NCI-H524 (cell line): ENCODE measurements around the gene LRRC23.

Experiments used
- DNase-seq, 2 experiments: peaks; one replicate each; lab custom pipeline; 2025; lab: John Stamatoyannopoulos, UW

The LRRC23 gene

DNA sequence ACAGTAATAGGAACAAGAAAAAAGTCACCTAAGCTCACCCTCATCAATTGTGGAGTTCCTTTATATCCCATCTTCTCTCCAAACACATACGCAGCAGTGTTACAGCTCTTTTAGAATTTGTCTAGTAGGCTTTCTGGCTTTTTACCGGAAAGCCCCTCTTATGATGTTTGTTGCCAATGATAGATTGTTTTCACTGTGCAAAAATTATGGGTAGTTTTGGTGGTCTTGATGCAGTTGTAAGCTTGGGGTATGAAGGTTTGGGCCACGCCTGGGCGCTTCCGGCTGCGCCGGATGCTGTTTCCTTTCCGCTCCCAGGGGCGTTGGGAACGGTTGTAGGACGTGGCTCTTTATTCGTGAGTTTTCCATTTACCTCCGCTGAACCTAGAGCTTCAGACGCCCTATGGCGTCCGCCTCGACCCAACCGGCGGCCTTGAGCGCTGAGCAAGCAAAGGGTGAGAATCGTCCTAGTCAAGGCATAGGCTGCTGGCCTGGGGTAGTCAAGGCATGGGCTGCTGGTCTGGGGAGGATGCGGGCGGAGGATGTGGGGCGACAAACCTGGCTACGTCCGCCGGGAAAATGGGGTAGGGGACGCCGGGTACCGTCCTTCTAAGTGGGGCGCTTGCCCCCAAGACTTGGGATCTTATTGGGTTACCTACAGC is 39.2 kb downstream of the LRRC23 start, which contains the start of the genes C12orf57 and RNU7-1:
Gene C12orf57 (plus strand): TSS at position 301 of the 659 bp plus-strand sequence. CDS start 100 bp downstream, at position 401.
Gene RNU7-1 (plus strand): TSS at position 95 of the 659 bp plus-strand sequence.
- peak; percentile 83 to 91 for DNase-seq

DNA sequence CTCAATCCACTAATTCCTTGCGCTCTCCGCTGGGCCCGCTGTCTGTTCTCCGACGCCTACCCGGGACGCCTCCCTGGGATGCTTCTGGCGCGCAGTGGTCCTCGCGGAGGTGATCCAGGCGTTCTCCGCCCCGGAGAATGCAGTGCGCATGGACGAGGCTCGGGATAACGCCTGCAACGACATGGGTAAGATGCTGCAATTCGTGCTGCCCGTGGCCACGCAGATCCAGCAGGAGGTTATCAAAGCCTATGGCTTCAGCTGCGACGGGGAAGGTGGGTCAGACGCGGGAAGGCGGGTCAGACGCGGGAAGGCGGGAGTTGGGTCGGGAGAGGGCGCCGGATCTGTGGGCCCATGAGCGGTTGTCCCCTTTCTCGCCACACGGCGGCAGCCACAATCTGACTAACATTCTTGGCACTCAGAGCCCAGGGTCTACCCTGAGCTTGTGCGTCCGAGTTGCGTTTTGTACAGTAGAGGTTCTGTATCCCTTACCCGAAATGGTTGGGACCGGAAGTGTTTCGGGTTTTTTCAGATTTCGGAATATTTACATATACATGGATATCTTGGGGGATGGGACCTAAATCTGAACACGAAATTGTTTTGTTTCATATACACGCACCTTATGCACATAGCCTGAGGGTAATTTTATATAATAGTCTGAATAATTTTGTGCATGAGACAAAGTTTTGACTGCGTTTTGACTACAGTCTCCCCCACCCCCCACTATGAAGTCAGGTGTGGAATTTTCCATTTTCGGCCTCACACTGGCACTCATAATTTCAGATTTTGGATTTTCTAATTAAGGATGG is 40.0 kb downstream of the LRRC23 start:
- DNase-seq, result peak; percentile 91 to 92

DNA sequence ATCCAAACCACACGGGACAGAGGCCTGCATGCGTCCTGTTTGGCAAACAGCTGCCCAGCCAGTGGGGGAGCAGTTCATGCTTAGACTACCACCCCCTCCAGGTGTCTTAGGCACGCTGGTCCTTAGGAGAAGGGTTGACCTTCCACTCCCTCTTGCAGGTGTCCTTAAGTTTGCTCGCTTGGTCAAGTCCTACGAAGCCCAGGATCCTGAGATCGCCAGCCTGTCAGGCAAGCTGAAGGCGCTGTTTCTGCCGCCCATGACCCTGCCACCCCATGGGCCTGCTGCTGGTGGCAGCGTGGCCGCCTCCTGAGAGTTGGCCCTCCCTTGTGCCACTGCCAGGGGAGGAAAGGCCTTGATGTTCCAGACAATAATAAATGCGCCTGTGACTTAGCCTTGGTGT is 41.0 kb downstream of the LRRC23 start:
- DNase-seq, result no peak

DNA sequence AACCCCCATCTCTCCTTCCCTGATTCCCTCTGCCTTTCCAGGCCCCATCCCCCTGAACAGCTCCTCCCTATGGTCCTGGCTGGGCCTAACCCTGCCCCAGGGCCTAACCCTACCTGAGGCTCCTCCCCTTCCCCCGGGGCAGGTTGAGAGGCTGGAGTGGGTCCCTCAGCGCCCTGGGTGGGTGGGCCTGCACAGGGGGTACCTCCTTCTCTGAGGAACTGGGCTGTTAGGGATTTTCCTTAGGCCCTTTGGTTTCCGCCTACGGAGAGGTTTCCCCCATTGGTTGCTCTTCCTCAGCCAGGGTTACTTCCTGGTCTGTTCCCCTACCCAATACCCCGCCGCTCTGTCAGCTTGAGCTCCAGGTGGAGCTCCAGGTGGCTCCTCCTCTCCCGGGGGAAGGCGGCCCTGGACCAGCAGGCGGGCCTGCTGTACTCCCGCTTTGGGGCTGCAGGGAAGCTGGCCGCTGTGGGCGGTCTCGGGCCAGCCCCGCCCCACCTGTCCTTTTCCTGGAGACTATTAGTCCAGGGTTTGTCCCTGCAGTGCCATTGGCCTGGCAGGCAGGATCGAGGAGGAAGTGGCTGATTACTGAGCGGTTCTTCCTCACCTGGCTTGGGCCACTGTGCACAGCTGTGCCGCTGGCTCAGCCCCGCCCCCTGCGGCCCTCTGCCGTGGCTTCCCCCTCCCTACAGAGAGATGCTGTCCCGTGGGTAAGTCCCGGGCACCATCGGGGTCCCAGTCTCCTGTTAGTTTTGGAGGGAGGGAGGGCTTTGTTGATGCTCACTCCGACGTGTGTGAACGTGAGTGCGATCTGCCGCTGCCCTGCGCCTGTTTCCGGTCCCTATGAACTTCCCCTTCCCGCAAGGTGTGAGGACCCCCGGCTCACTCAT is 41.7 kb downstream of the LRRC23 start:
- peak in 1 of 2 experiments; percentile 37 for DNase-seq

DNA sequence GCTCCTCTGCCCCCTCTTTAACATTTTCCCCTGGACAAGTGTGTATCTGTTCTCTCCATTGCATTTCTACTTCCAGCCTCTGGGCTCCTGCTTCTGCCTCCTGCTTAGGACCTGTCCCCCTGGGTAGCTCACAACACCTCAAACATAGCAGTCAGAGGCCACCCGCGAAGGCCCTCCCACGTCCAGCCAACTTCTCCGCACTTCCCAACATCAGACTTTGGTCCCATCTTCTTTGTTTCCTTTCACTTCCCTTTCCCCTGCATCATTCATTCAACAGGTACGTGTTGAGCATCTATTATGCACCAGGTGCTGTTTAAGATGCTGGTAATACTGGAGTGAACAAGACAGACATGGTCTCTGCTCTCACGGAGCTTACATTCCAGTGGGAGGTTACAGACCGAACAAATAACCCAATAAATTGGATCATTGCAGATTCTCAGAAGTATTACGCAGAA is 42.3 kb downstream of the LRRC23 start:
- DNase-seq, result no peak

DNA sequence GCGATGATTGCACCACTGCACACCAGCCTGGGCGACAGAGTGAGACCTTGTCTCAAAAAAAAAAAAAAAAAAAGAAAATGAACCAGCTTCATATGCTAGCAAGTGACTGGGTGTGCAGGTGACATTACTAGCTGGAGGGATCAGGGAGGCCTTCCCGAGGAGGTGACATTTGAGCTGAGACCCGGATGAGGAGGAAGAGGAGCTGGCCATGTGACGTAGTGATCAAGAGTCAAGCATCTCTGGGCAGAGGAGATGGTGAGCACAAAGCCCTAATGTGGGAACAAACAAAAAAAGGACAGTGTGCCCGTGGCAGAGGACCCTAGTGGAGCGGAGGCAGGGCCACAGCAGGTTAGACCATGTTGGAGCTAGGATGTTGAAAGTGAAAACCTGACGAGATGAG is 43.0 kb downstream of the LRRC23 start:
- DNase-seq, result no peak

DNA sequence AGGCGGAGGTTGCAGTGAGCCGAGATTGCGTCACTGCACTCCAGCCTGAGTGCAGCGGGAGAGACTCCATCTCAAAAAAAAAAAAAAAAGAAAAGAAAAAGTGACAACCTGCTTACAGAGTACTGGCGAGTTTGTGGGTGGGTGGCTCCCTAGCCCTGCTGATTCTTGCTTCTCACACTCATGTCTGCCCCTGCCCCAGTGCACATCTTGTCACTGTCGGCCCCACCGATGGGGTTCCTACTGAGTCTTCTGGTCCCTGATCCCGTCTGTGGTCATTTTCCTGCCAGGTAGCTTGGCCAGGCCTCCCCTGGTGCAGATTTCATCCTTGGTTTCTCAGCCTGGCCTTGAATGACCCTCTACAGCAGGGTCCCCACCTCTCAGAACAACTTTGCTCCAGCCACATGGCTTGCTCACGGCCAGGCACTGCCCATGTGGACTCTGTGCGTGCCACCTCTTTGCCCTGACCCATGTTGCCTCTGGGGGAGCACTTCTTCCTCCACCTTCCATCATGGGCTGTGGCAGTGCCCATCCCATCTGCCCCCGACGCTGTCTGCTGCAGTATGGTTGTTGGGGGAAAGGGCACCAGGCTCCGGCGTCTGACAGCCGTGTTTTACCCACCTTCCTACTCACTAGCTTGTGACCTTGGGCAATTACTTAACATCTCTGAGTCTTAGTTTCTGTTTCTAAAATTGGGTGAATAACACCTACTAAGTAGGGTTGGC is 44.4 kb downstream of the LRRC23 start:
- DNase-seq, result peak in 1 of 2 experiments; percentile 26

DNA sequence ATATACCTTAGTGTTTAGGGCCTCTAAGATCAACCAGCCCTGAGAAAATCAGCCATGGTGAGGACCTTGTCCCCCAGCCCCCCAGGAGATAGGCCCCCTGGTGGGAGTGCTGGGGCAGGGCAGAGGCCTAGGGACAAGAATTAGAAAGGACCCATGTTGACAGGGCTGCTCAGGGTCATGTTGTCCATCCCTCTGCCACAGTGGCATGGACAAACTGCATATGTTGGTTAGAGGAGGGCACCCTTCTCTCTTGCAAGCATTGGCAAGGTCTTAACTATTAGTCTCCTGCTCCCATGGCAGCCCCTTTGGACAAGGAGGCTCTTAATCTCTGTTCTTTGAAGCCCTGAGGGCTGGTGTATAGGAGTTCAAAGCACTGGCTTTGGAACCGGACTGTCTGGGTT is 45.8 kb downstream of the LRRC23 start:
- DNase-seq, result no peak

DNA sequence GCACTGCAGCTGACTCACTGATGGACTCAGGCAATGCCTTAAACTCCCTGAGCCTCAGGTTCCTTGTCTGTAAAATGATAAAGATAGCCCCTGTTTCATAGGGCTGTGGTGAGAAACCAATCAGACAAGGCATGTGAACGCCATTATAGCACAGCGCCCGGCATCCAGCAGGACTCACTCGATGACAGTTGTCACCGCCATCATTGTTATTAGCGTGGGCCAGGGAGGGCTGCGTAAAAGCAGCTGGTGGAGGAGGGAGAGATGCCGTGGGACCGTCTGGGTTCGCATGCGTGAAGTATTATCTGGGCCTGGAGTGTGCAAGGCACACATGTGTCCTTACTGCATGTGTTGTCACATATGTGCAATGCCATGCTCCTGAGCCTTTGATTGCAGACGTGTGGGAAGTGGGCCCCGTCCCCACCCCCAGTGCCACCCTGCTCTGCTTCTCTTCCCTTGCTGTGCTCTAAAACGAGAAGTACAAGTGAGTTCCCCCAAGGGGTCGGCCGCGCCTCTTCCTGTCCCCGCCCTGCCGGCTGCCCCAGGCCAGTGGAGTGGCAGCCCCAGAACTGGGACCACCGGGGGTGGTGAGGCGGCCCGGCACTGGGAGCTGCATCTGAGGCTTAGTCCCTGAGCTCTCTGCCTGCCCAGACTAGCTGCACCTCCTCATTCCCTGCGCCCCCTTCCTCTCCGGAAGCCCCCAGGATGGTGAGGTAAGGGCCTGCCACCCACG is 46.4 kb downstream of the LRRC23 start, which contains the start of gene PTPN6:
Gene PTPN6 (plus strand): TSS at position 546 of the 730 bp plus-strand sequence. CDS start 157 bp downstream, at position 703.
- no peak for DNase-seq

DNA sequence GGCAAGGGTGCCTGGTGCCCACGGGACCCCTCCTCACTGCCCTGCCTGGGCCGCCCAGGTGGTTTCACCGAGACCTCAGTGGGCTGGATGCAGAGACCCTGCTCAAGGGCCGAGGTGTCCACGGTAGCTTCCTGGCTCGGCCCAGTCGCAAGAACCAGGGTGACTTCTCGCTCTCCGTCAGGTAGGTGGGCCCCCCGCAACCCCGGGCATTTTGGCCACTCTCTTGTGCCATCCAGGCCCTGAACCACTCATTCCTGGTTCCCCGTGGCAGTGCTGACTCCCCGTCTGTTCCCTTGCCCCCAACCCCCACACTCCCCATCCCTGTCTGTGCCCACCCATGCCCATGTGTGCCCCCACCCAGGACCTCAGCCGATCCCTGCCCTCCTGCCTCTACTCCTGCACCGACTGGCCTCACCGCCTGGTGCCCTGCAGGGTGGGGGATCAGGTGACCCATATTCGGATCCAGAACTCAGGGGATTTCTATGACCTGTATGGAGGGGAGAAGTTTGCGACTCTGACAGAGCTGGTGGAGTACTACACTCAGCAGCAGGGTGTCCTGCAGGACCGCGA is 47.0 kb downstream of the LRRC23 start:
- DNase-seq, result no peak

DNA sequence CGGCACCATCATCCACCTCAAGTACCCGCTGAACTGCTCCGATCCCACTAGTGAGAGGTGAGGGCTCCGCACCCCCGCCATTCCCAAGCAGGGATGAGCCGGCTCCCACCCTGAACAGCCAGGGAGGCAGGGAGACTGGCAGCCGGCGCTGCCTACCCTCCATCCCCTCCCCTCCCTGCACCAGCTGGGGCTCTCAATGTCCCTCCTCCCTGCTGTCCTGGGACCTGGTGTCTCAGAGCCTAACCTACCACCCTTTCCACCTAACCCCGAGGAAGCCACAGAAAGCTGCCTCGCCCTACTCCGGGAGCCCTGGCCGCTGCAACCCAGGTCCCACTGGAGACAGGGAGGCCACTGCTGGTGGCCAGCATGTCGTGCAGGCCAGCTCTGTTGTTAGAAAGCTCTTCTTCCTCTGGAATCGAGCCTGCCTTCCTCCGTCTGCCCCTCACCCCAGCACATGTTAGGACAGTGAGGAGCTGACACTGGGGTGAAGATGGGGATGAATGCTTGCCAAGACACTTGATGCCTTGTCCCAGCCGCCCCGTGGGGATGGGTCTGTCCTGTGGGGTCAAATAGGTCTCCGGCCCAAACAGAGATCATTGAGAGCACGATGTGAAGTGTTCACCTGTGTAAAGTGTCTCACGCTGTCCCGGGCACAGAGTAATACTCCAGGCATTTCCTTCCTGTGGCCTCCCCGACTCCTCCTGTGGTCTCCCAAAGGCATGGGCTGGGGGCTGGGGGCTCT is 47.7 kb downstream of the LRRC23 start:
- DNase-seq, result no peak

DNA sequence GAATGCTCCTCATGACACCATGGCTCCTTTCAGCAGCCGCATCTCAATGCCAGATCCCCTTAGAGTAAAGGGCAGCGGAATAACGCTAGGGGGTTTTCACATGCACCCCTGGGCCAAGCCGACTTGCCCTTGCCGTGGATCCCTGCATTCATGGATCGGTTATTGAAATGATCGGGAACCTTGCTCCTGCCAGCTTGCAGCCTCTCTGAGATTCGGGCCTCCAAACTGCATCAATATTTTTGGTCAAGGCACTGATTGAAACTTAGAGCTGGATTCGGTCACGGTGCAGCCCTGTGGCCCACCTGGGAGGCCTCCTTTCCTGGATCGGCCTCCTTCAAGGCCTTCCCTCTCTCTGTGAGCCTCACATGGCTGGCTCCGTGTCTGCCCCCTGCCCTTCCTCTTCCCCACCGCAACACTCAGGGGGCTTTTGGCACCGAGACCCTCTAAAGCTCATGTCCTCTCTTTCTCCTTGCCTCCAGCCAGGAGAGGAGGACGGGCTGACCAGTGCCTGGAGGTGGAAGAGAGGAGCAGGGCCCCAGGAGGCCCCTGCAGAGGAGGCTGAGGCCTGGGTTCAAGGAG is 48.3 kb downstream of the LRRC23 start:
- DNase-seq, result no peak

DNA sequence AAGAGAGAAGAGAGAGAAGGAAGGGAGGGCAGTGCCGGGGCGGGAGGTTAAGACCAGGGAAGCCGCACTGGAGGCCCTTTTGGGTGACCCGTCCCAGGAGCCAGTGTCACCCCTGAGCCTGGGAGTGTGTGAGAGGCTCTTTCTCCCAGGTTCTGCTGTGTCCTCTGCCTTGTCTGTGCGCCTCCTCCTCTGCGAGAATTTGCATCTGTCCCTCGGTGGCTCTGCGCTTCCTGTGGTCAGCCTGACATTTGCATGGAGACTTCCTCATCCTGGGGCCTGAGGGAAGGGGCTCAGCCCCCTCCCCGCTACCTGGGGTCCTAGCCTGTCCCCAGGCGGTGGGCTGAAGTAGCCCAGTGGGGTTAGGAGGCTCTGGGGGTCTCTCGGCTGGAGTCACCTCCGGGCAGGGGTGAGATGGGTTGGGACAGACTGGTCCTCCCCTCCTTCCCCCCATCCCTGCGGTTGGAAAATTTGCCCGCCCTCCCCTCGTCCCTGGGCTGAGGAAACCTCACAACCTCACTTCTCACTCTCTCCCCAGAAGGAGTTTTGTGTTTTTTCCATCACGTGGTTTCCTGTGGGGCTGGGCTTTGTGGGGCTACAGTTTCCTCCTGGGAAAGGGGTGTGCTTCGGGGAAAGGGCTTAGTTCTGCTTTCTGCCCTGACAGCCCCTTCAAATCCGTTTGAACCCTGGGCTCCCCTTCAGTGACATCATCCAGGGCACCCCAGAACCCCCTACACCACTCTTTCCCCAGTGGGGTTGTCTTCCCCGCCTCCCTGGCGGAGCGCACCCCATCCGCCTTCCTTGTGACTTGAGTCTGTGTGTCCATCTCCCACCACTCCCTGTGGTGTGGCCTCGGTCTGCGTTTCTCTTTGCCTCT is 49.1 kb downstream of the LRRC23 start:
- no peak for DNase-seq

DNA sequence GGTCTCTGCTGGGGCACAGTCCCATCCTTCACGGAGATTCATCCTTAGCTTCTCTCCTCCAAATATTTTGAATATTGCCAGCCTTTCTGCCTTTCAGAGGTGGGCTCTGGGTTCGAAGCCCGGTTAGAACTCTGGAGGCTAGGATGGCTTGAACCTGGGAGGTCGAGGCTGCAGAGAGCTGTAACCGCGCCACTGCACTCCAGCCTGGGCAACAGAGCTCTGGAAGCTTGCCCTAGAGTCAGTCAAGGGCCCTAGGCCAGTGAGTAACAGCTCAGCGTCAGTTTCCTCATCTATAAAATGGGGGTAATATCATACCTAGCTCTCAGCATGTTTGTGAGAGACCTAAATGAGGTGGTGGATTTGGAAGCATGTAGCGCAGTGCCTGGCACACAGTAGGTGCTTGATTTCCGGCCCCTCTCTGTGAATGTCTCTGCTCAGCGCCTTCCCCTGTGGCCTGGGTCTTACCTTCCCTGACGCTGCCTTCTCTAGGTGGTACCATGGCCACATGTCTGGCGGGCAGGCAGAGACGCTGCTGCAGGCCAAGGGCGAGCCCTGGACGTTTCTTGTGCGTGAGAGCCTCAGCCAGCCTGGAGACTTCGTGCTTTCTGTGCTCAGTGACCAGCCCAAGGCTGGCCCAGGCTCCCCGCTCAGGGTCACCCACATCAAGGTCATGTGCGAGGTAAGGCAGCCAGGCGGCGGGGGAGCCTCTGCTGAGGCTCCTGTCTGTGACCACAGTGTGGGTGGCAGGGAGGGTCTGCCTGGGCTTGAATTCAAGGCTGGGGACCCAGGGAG is 49.9 kb downstream of the LRRC23 start:
- no peak for DNase-seq

DNA sequence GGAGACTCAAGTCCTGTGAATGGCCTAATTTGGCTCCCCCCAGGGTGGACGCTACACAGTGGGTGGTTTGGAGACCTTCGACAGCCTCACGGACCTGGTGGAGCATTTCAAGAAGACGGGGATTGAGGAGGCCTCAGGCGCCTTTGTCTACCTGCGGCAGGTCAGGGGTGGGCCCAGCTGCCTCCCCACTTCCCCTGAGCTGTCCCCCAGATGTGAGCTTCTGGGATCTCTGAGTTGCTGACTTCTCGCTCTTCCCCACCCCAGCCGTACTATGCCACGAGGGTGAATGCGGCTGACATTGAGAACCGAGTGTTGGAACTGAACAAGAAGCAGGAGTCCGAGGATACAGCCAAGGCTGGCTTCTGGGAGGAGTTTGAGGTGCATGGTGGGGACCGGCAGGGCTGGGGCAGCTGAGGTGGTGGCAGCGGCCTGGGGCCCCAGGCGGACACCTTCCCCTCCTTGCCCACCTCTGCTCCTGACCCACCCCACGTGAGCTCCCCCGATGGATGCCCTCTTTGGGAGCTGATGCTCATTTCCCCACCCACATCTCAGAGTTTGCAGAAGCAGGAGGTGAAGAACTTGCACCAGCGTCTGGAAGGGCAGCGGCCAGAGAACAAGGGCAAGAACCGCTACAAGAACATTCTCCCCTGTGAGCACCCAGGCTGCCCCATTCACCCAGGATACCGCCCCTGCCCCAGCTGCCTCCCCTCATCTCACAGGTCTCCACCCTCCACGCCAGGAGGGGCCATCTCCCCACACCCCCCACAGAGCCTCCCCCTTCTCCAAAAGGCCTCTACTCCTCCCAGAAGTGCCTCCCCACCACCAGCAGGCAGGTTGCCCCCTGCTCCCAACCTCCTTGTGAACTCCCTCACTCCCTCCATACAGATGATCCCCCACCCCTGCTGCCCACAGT is 50.7 kb downstream of the LRRC23 start:
- DNase-seq, result no peak

DNA sequence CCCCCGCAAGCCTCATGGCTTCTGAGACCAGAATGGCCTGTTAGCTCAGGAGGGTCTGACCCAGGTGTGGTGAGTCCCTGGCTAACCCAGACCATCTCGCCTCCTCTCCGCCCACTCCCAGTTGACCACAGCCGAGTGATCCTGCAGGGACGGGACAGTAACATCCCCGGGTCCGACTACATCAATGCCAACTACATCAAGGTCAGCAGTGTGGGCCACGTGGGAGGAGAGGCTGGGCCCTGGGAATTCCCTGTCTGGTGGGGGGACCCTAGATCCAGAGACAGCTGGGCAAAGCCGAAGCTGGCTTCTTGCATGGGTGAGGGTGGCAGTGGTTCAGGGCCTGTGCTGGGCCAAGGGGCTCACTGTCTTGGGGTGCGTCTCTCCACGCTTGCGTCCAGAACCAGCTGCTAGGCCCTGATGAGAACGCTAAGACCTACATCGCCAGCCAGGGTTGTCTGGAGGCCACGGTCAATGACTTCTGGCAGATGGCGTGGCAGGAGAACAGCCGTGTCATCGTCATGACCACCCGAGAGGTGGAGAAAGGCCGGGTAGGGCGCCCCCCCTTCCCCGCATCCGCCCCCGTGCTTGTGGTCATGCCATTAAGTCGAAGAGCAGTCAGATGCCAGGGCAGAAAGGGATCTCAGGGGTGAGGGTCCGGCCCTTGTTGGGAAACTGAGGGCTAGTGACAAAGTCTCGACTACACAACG is 51.6 kb downstream of the LRRC23 start:
- DNase-seq, result no peak
